NCI-H446 (cell line): ENCODE results near the gene FBXW8.

Experiments used
- DNase-seq, 2 experiments: peaks; one replicate each; lab custom pipeline; 2025; lab: John Stamatoyannopoulos, UW

FBXW8 gene

DNA sequence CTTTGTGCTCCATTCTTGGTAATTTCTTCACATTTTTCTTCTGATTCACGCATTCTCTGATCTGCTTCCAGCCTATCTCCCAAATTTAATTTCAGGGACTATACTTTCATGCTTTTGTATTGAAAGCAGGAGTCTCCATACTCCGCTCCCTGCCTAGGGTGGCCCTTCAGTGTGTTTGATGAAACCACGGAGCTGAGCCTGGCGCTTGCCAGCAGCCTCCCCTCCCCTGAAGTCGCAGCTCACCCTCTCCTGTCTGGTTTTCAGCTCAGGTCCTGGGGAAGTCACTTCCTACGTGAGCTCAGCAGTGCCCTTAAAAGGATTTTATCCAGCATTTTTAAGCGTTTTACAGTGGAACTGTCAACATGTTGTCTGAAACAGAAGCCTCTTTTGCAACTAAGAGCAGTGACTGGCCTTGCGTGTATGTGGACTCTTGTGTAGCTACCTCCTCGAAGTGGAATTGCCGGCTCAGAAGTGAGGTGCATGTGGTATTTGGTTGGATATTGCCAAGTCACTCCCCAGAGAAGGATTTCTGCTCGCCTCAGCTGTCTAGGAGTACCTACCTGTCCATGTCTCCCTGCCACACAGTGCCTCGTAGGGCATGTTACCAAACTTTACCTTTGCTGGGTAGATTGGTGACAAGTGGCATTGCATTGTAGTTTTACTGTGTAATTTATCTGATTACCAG, 109.9 kb downstream of the FBXW8 start:
- no peak for DNase-seq

DNA sequence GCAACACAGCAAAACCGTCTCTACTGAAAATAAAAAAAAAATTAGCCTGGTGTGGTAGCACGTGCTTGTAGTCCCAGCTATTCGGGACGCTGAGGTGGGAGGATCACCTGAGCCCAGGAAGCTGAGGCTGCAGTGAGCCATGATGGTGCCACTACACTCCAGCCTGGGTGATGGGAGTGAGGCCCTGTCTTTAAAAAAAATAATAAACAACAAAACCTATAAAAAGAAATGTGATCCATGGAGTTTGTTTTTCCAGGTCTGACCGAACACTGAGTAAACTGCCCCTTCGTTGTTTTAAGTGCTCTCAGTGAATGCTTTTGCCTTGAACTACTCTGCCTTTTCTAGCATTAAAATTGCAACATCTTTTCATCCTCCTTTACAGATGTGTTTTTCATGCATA, 111.7 kb downstream of the FBXW8 start:
- no peak for DNase-seq

DNA sequence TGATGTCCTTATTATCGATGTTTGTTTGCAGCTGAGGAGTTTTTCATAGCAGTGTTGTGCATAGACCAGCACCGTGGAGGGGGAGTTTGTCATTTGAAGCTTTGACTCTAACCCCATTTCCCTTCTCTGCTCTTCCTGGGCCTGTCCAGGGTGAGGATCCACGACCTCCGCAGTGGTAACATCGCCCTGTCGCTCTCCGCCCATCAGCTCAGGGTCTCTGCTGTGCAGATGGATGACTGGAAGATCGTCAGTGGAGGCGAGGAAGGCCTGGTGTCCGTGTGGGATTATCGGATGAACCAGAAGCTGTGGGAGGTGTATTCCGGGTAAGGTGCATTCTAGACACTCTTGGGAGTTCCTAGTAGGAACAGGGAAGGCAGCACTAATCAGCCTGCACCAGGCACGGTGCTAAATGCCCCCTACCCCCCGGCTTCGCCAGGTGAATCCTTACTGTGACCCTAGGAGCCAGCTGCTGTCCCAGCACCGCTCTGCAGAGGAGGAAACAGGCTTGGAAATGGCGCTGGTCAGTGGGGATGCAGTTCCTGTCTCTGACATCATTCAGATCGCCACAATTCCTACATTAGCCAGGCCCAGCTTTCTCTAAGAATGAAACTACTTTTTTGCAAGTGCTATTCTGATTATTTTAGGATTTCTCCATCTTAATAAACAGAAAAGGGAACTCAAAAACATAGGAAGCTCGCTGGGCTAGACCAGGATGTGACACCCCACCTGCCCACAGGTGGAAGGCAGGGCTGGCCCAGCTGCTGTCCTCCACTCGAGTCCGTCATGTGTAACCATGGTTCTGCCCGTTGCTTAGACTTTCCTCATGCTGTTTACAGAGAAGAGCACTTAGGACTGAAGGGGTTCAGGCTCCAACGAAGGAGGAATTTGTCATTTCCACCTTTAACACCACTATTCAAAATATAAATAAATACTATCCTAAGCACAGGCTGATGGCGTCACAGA, 113.5 kb downstream of the FBXW8 start:
- DNase-seq = no peak

DNA sequence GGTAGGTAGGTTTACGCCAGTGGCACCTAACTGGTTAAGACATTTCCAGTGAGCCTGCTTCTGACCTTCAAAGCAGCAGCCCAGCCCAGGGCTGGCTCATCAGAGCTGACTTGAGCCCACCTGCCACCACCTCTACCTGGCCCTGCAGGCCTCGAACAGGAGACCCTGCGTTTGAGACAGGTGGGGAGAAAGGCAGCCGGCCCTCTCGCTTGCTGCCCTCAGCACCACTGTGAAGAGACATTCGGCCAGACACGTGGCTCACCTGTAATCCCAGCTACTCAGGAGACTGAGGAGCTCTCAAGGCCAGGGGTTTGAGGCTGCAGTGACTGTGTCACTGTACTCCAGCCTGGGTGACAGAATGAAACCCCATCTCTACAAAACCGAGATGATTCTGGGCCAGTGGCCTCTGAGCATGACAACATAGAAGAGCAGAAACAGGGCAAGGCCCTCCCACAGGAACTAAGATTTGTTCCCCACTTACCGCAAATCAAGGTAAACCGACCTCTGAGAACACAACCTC, 114.3 kb downstream of the FBXW8 start:
- no peak for DNase-seq

DNA sequence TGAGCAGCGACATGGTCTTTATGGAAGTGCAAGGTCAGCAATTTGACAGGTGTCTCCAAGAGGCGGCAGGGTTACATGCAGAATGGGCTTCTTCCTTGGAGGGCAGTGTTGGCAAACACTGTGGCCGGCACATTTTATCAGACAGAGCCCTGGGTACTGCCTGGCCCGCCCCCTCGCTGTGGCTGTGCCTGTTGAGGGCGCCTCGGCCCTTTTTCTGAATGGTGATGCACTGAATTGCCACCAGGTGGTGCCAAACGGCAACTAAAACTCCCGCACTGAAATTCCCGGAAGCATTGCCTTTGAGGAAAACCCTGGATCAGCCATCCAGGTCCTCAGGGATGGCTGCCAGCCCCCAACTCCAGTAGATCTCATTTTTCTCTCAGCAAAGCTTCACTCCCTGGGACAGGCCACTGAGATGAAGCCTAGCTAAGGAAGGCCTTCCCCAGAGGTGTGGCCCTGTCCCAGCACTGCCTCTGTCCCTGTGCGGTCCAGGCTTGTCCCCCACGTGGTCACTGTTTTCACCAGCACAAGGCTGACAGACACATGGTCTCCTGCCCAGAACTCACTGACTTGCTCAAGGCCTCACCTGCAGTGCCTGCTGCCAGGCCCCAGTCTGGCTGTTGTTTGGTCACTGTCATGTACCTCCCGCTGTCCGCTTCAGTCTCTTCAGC, 114.9 kb downstream of the FBXW8 start:
- DNase-seq = peak; percentile 59 to 77

DNA sequence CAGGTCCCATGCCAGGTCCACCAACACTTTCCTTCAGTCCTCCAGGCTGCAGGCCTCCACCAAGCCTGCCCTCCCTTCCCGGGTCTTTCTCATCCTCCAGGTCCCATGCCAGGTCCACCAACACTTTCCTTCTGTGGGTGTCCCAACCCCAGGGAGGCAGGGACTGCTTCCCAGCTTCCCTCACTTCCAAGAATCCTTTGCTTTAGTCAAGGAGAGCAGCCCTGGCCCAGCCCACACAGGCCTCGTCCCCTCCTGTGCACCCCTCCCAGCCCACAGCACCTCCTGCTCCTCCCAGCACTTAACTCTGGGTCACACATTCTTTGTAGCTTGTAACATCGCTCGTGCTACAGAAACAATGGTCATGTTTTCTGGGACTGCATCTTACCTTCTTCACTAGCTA, 115.6 kb downstream of the FBXW8 start:
- DNase-seq = no peak

DNA sequence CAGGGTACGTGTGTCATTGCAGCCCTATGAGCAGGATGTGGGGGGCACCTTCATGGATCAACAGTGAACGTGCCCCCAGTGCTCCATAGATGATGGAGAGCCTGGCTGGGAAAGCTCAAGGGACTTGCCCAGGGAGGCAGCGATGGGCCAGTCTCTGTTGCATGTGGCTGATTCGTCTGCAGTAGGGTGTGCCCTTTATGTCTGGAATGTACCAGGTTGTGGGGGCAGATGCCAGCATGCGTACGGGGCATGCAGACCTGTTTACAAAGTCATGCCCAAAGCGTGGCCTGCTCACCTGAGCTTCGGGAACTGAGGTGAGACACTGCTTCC, 116.1 kb downstream of the FBXW8 start:
- DNase-seq = no peak

DNA sequence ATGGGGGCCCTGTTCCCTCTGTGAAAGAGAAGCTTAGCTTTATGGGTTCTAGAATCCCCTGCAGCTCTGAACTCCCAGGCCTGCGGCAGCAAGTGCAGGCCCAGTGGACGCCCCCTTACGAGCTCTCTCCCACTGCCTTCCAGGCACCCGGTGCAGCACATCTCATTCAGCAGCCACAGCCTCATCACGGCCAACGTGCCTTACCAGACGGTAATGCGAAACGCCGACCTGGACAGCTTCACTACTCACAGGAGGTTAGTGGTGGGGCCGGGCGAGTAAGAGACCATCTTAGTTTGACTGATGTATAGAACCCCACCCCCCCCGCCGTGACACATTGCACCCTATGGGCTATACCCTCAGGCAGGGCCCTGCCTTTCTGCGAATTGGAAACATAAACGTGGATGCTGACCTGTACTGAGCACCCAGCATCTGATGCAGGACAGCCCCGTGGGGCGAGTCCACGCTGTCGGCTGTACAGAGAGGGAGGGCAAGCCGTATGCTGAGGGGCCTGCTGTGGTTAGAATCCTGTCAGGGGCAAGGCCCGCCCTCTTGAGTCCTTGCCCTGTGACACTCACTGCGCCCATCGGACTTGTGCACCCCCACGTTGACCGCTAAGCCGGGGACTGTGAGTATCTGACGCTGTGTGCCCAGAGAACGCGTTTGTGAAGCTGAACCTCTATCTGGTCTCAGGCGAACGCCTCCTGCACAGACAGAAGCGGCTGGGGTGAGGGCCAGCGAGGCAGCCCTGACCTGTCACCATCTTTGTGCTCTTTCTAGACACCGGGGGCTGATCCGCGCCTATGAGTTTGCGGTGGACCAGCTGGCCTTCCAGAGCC, 116.7 kb downstream of the FBXW8 start:
- DNase-seq = no peak

DNA sequence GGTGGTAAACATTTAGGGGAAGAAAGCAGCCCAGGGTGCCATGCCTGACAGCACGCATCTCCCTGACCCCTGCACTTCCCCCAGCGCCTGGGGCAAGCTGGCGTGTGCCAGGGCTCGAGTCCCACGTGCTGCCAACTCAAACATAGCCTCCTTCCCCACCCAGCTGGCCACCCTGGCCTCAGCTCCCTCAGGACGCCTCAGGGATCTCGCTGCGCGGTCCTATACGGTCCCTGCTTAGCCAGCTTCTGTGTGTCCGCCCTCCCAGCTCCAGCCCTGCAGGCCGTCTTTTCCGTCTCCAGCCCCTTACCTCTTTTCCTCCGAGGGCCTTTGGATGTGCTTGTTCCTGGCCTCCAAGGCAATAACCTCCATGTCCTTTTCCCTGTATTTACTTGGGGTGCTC, 117.5 kb downstream of the FBXW8 start:
- no peak for DNase-seq

DNA sequence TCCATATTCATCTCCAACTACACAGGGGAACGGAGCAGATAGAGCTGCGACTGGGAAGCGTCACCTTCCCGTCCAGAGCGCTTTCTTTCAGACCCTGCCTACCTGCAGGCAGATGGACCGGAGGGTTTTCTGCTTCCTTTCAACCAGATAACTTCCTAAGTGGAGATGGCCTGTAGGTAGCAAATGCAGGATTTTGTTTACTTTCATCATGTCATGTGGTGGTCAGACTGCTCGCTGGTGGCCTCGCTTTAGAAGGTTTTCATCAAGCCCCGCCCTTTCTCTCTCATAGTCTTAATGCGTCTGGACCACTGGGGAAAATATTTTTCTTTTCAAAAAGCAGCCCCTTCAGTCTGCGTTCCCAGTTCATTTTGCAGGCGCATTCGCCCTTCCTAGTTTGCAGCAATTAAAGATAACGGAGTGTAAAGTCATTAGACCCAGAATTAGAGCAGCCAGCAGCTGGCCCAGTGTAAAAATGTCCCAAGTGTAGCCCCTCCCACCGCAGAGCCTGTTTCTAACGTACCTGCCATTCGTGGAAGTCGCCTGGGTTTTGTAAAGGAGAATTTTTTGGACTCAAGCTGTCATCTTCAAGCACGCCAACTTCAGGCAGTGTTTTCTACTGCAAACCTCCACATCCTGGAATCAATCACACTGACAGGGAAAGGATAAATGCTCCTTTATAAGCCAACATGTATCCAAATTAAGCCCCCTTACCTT, 119.6 kb downstream of the FBXW8 start:
- DNase-seq = no peak

DNA sequence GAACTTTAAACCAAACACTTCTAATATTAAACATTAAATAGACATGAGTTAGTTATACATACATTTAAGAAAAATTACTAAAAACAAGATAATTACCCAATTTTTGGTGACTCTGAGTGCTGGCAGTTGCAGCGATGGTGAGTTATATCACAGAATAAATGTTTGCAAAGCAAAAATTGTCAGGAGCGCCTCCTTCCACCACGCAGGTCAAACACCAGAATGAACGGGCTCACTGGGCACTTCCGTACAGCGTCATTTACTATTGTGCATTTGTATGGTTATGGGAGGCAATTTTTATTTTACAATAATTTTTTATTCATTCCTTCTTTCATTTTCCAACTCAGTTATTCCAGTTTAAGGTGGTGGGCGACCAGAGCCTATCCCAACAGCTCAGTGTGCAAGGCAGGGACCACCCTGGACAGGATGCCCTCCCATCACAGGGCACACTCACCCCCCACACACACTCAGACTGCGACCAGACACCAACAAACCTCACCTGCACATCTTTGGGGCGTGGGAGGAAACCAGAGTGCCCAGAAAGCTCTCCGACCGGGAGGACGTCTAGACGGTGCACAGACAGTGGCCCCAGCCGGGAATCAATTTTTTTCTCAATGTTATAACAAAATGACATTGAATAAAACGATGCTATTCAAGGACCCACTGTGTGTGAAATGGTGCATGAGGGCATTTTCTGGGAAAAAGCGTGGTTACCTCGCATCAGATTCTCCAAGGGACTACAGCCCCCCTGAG, 121.3 kb downstream of the FBXW8 start:
- no peak for DNase-seq

DNA sequence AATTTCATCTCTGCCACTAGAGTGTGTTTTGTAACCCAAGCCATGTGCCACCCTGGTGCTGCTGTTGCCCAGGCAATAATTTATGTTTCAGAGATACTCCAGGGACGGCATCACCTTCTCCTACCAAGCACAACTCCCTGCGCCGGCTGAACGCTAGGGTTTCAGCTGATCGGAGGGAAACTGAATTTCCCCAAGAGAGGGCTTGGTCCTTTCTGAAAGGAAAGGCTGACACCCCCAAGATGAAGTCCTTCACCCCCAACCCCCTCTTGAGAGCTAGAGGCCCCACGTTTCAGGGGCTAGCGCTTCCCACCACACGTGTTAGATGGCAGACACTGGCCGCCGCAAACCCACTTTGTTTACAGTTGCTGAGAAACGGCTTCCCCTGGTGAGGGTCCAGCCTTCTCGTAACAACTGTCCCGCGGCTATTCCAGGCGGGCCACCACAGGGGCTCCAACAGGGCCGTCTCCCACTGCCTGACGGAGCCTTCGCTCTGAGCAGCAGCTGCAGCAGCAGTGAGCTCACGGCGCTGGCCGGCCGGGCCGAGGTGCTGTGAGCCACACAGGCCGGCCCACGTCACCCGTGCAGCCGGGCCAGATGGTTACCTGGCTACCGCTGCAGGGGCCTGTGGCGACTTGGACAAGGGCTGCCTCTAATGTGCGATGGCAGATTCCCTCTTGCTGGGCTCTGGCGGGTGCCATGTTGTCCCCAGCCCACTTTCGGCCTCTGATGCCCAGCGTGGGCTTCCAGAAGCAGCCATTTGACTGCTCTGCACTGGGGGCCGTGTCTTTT, 122.0 kb downstream of the FBXW8 start:
- no peak for DNase-seq

DNA sequence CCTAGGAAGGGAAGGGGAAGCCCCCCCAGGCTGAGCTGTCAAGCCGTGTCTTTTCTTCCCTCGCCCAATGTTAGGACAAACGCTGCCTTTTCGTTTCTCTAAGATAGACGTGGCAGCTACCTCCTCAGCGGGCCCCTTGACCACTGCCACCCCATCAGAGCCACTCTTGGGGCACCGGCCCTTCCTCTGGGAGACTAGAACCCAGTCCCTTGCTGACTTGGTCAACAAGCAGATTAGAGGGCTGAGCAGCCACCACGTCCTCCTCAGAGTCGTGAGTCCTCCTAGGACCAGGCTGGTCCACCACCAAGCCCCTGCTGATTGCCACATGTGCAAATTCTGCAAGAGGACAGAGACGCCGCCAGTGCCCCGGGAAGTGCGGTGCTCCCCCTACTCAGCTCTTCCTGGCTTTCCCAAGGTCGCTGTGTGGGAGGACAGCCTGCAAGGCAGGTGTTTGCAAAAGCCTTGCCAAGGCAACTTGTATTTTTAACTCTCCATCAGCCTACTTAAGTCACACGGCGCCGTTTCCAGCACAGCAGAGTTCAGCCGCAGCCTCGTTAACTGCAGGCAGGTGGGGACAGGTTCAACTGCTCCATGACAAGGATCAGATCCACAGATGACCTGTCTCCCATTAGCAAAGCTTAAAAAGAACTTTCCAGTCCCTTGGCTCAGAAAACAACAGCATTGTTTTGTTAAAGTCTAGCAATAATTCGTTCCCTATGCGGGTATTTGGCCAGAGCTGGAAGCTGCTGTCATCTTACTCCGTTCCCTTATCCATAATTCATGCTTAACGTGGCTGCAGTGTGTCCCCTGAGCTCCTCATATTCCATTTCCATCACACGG, 122.9 kb downstream of the FBXW8 start:
- no peak for DNase-seq

DNA sequence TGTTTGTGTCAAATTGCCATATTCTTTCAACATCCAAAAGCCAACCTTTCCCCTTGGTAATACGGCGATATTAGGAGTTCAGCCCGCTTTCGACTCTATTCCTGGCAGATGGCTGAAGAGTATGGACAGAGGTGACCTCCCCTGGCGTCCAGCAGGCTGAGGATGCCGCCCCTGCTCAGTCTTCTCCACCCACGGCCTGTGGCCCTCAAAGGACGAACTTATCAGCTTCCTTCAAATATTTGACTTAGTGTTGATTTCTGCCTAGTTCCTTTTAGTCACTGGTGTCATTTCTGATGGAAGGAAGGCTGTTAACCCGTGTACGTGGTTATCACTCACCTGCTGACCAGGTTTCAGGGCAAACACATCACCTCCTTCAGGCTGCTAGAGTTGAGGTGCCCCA, 123.5 kb downstream of the FBXW8 start:
- no peak for DNase-seq

DNA sequence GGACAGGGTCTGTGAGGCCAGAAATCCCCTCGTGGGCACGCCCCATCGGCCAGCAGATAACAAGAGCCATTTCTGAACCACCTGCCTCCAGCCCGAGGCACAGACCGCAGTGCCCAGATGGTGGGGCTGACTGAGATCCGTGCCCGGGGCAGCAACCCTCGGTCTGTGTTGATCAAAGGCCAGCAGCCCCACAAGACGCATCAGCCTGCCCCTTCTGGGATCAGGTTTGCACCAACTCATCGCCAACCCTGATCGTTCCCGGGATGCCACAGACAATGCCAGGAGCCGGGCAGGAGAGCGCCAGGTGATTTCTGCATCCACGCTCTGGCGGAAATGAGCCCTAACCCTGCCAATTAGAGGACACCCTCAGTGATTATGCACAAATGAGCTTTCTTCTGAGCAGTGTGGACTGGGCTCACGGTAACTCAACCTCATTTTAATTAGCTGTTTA, 124.0 kb downstream of the FBXW8 start:
- no peak for DNase-seq

DNA sequence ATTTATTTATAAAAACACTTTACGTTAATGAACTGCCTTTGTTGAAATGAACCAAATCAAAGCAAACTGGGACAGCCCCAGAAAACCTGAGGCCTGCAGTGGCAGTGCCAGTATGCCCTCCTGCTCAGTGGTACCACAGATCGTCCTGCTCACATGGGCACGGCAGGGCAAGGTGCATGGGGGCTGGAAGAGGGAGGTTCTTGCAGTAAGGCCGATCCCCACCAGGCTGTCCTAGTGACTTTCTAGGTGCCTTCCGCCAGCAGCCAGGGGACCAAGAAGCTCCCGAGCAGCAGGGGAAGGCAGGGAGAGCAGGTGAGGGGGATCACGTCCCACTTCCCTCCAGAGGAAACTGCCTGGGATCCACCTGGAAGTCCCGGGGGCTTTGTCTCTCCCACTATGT, 124.5 kb downstream of the FBXW8 start:
- DNase-seq = no peak

DNA sequence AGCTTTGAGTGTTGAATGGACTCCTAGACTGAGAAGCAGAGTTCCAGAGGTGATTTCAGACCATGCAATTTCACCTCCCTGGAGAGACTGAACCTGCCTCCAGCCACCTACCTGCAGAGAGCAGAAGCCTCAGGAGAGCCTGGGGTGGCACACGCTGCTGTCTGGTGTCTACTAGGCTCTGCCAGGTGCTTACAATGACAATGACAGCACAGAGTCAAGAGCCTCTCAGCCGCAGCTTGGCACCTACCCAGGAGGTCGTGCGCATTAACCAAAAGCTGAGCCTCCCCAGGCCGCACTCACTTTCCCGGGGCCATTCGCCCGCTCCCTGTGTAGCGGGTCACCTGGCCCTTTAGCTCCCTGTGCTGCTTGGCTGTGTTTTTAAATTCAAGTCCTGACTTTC, 125.3 kb downstream of the FBXW8 start:
- DNase-seq = no peak

DNA sequence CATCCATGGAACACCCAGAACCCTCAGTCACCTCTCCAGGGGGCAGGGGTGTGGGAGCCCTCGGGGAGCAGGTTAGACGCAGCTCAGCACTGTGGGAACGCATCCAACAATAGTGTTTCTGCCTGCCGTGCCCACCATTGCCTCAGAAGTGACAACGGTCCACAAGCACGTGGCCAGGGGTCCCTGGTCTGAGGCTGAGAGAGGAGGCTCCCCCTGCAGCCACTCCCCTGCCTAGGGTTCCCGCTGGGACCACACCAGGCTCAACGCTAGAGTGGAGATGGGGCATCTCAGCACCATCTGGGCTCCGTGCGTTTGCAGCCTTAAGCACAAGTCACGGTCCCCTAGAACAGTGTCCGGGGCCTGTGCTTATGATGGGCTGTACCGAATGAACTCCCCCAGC, 125.8 kb downstream of the FBXW8 start:
- no peak for DNase-seq
